Effector memory CD8-positive, alpha-beta T cell (primary cell): ENCODE data around the gene LAX1.
"Not testable (repeated sequence)": the region's sequence is repeated elsewhere in the genome, so short reads cannot be mapped to it uniquely, and the experiment has no call there.

Experiments used
- ATAC-seq: fragments of 150-1000 bp; cut with Tn5 transposase; replicated peaks from 2 replicates; pipeline ENCODE4 v1.10.0; 2021; ENCODE audit warnings: mild to moderate bottlenecking, moderate library complexity
- DNase-seq, 3 experiments: peaks; one replicate each; pipeline ENCODE4 v3.0.0; 2021
- H3K27ac Mint-ChIP-seq, 2 donors: one replicate each; pipeline ENCODE4 v1.8.0; 2022; ENCODE audit warnings: mild to moderate bottlenecking in 2 of 2, mixed read lengths in 2 of 2, moderate library complexity in 2 of 2
- H3K27me3 Mint-ChIP-seq, 2 donors: one replicate each; pipeline ENCODE4 v1.8.0; 2022; ENCODE audit warnings: mixed read lengths in 2 of 2
- H3K36me3 Mint-ChIP-seq: one replicate; pipeline ENCODE4 v1.8.0; 2022; ENCODE audit warnings: mild to moderate bottlenecking, moderate library complexity, mixed read lengths; ENCODE audit not compliant: insufficient read depth
- H3K4me1 Mint-ChIP-seq, 2 donors: one replicate each; pipeline ENCODE4 v1.8.0; 2022; ENCODE audit warnings: low read depth in 2 of 2, mixed read lengths in 2 of 2
- H3K4me3 Mint-ChIP-seq, 2 donors: one replicate each; pipeline ENCODE4 v1.8.0; 2022; ENCODE audit warnings: mild to moderate bottlenecking in 2 of 2, mixed read lengths in 2 of 2, moderate library complexity in 2 of 2
- H3K9me3 Mint-ChIP-seq, 2 donors: one replicate each; pipeline ENCODE4 v1.8.0; 2022; ENCODE audit warnings: mixed read lengths in 2 of 2
- total RNA-seq, 9 experiments: gene quantifications; one replicate each; lab custom pipeline; 2026; lab: John Stamatoyannopoulos, UW

The LAX1 gene
- total RNA-seq: 51.5 to 93.7 (median 69.2) reads per million in 9 experiments

- Mint-ChIP-seq H3K36me3 (peaks cover 45% of the 10 kb centered on the region), H3K4me3 (peak within 1 kb of the TSS; percentile 90 to 100), H3K4me1 (peaks cover 47 to 64% of the 10 kb centered on the region in 2 donors), H3K27ac (peak within 1 kb of the TSS; percentile 95 to 99), H3K9me3 (no peaks in the 10 kb centered on the region), H3K27me3 (no peaks in the 10 kb centered on the region)
- peak; percentile 75 to 79 (median 75) for DNase-seq
- peak; percentile 91 for ATAC-seq
Measured at GRCh38 chr1:203765029-203765837, at the start of gene LAX1. Gene LAX1 (plus strand): TSS chr1:203765183. CDS start chr1:203765566, 383 bp downstream.

GRCh38 chr1:203717120-203717519, 47.9 kb upstream of the LAX1 start:
- peaks cover 90% of the 10 kb centered on the region for H3K36me3 Mint-ChIP-seq
- H3K27me3 Mint-ChIP-seq: no peaks in the 10 kb centered on the region
- no peaks in the 10 kb centered on the region for H3K9me3 Mint-ChIP-seq
- H3K4me1 Mint-ChIP-seq: no peaks in the 10 kb centered on the region
- H3K27ac Mint-ChIP-seq: peak overlapping the region in 1 of 2 donors; percentile 10
- H3K4me3 Mint-ChIP-seq: no peak overlapping the region
- no peak for DNase-seq
- no peak for ATAC-seq

- Mint-ChIP-seq H3K4me3 (no peak overlapping the region), H3K4me1 (peaks cover 0 to 6% of the 10 kb centered on the region in 2 donors), H3K36me3 (peaks cover 88% of the 10 kb centered on the region), H3K27me3 (no peaks in the 10 kb centered on the region), H3K9me3 (no peaks in the 10 kb centered on the region), H3K27ac (peak overlapping the region in 1 of 2 donors; percentile 62)
- ATAC-seq (no peak), DNase-seq (no peak)
Measured at GRCh38 chr1:203720242-203720641, 44.7 kb upstream of the LAX1 start.

- H3K27ac Mint-ChIP-seq: peak overlapping the region in 1 of 2 donors; percentile 69
Measured at GRCh38 chr1:203722909-203723308, 42.1 kb upstream of the LAX1 start.

GRCh38 chr1:203726417-203726867, 38.5 kb upstream of the LAX1 start:
- DNase-seq (no peak), ATAC-seq (no peak)
- Mint-ChIP-seq H3K4me1 (peaks cover 0 to 15% of the 10 kb centered on the region in 2 donors), H3K36me3 (peaks cover 88% of the 10 kb centered on the region), H3K9me3 (no peaks in the 10 kb centered on the region), H3K4me3 (no peak overlapping the region), H3K27me3 (no peaks in the 10 kb centered on the region), H3K27ac (peak overlapping the region; percentile 55 to 72)

More at GRCh38 chr1:203722909-203723308, 42.1 kb upstream of the LAX1 start:
- DNase-seq: no peak
- Mint-ChIP-seq H3K27me3 (no peaks in the 10 kb centered on the region), H3K4me3 (no peak overlapping the region), H3K4me1 (peaks cover 0 to 11% of the 10 kb centered on the region in 2 donors), H3K36me3 (peaks cover 90% of the 10 kb centered on the region), H3K9me3 (no peaks in the 10 kb centered on the region)
- ATAC-seq: no peak

- no peaks in the 10 kb centered on the region for H3K27me3 Mint-ChIP-seq
- H3K4me1 Mint-ChIP-seq: peaks cover 6 to 21% of the 10 kb centered on the region in 2 donors
- no peaks in the 10 kb centered on the region for H3K9me3 Mint-ChIP-seq
- DNase-seq (no peak), ATAC-seq (no peak)
- no peak overlapping the region for H3K4me3 Mint-ChIP-seq
- peaks cover 68% of the 10 kb centered on the region for H3K36me3 Mint-ChIP-seq
- H3K27ac Mint-ChIP-seq: peak overlapping the region; percentile 46 to 52
Measured at GRCh38 chr1:203733009-203733863, 31.7 kb upstream of the LAX1 start.

GRCh38 chr1:203742436-203742835, 22.5 kb upstream of the LAX1 start:
- Mint-ChIP-seq H3K9me3 (no peaks in the 10 kb centered on the region), H3K27me3 (no peaks in the 10 kb centered on the region), H3K27ac (peak overlapping the region; percentile 88 to 92), H3K4me1 (peaks cover 19 to 21% of the 10 kb centered on the region in 2 donors), H3K4me3 (no peak overlapping the region), H3K36me3 (peaks cover 35% of the 10 kb centered on the region)
- DNase-seq: no peak
- ATAC-seq: no peak

- Mint-ChIP-seq H3K4me3 (no peak overlapping the region), H3K27ac (peak overlapping the region; percentile 88 to 92), H3K36me3 (peaks cover 34% of the 10 kb centered on the region), H3K9me3 (no peaks in the 10 kb centered on the region), H3K27me3 (no peaks in the 10 kb centered on the region), H3K4me1 (peaks cover 16 to 21% of the 10 kb centered on the region in 2 donors)
- DNase-seq: no peak
- ATAC-seq: no peak
Measured at GRCh38 chr1:203743091-203743571, 21.9 kb upstream of the LAX1 start.

GRCh38 chr1:203744075-203744972, 20.7 kb upstream of the LAX1 start:
- H3K27me3 Mint-ChIP-seq: no peaks in the 10 kb centered on the region
- H3K27ac Mint-ChIP-seq: peak overlapping the region; percentile 88 to 92
- peak in 2 of 3 experiments; percentile 22 for DNase-seq
- peak overlapping the region; percentile 26 to 62 for H3K4me3 Mint-ChIP-seq
- peaks cover 29% of the 10 kb centered on the region for H3K36me3 Mint-ChIP-seq
- ATAC-seq: peak; percentile 99
- H3K4me1 Mint-ChIP-seq: peaks cover 13 to 21% of the 10 kb centered on the region in 2 donors
- no peaks in the 10 kb centered on the region for H3K9me3 Mint-ChIP-seq

GRCh38 chr1:203746281-203746680, 18.7 kb upstream of the LAX1 start:
- ATAC-seq: no peak
- H3K27ac Mint-ChIP-seq: peak overlapping the region in 1 of 2 donors; percentile 13
- no peak overlapping the region for H3K4me3 Mint-ChIP-seq

GRCh38 chr1:203751051-203751450, 13.9 kb upstream of the LAX1 start:
- Mint-ChIP-seq H3K36me3 (peaks cover 16% of the 10 kb centered on the region), H3K4me3 (no peak overlapping the region)
- DNase-seq: no peak

More at GRCh38 chr1:203746281-203746680, 18.7 kb upstream of the LAX1 start:
- Mint-ChIP-seq H3K4me1 (peaks cover 13 to 21% of the 10 kb centered on the region in 2 donors), H3K27me3 (no peaks in the 10 kb centered on the region), H3K36me3 (peaks cover 21% of the 10 kb centered on the region), H3K9me3 (no peaks in the 10 kb centered on the region)
- DNase-seq: no peak

GRCh38 chr1:203751618-203752361, 13.2 kb upstream of the LAX1 start:
- not testable (repeated sequence) for ATAC-seq, H3K27me3 Mint-ChIP-seq, DNase-seq, H3K4me3 Mint-ChIP-seq, H3K9me3 Mint-ChIP-seq
- Mint-ChIP-seq H3K4me1 (peaks cover 20 to 31% of the 10 kb centered on the region in 2 donors), H3K36me3 (peaks cover 21% of the 10 kb centered on the region), H3K27ac (peak overlapping the region in 1 of 2 donors; percentile 23)

More at GRCh38 chr1:203751051-203751450, 13.9 kb upstream of the LAX1 start:
- H3K4me1 Mint-ChIP-seq: peaks cover 12 to 24% of the 10 kb centered on the region in 2 donors
- H3K27me3 Mint-ChIP-seq: no peaks in the 10 kb centered on the region
- no peaks in the 10 kb centered on the region for H3K9me3 Mint-ChIP-seq
- no peak for ATAC-seq
- H3K27ac Mint-ChIP-seq: no peak overlapping the region
